GM12874 (cell line): ENCODE results near the gene SFXN5.

Source experiments
- TF ChIP-seq, protein P1 (sequence below): IDR thresholded peaks from 2 replicates; pipeline ENCODE4 v1.5.1; 2011; ENCODE audit warnings: low read depth, mild to moderate bottlenecking, control low read depth, low read length, moderate library complexity; ENCODE audit not compliant: insufficient read depth

The SFXN5 gene

GRCh38 chr2:72931280-72931910 lies 140.1 kb downstream of the SFXN5 start:
- TF ChIP-seq, protein P1, sequence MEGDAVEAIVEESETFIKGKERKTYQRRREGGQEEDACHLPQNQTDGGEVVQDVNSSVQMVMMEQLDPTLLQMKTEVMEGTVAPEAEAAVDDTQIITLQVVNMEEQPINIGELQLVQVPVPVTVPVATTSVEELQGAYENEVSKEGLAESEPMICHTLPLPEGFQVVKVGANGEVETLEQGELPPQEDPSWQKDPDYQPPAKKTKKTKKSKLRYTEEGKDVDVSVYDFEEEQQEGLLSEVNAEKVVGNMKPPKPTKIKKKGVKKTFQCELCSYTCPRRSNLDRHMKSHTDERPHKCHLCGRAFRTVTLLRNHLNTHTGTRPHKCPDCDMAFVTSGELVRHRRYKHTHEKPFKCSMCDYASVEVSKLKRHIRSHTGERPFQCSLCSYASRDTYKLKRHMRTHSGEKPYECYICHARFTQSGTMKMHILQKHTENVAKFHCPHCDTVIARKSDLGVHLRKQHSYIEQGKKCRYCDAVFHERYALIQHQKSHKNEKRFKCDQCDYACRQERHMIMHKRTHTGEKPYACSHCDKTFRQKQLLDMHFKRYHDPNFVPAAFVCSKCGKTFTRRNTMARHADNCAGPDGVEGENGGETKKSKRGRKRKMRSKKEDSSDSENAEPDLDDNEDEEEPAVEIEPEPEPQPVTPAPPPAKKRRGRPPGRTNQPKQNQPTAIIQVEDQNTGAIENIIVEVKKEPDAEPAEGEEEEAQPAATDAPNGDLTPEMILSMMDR: no peak

- TF ChIP-seq, protein P1: no peak
Observed at GRCh38 chr2:72929010-72929409, 142.5 kb downstream of the SFXN5 start.

DNA sequence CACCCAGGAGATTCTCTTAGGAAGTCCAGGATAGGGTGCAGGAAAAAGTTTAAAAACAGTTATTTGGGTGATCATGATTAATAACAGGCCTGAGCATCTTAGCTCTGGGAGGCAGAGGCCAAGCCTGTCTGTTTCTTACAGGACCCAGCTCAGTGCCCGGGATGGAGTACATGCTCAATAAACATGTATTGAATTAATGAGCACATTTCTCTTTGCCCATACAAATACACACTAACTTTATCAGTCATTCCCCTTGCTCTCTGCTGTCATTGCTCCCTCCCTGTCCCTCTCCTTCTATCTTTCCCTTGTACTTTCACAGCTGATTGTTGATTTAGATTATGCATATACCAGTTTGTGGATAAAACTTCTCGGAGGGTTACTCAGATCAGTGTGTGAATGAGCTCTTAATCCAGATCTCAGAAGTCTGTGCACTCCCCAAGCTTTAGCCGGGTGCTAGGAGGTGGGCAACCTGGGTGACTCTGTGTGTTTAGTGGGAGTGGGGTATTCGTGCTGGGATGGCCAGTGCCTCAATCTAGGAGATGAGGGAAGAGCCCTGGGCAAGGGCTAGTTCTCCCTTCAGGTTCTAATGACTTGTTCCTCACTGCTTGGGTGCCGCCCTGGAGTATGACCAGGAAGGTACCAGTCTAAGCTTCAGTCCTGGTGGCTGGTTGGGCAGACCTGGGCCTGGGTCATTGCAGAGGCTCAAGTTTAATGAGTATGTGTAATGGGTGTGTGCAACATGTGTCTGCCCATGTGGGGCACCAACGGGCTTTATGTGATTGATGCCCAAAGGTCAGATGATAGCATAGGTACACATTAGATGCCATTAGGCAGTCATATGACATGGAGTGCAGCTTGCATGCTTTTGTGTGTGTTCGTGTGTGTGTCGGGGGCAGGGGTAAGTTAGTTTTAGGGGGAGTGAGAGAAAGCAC lies 143.6 kb downstream of the SFXN5 start:
- TF ChIP-seq, protein P1: no peak

GRCh38 chr2:72926811-72927465 lies 144.6 kb downstream of the SFXN5 start:
- TF ChIP-seq, protein P1: no peak

DNA sequence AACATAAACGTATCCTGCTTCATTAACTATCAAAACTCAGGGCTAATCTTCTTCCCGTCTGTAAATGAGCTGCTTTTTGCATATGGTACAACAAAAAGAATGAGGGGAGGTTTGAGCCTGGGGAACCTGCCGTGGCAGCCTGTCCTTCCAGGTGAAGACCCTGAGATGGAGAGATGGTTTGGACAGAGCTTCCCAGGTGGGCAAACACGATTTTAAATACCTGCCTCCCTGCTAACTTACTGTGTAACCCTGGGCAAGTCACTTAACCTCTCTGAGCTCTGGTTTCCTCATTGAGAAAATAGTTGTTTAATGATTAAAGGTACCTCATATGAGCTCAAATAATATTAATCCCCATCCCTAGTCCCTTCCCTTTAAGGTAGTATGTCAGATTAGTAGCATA lies 145.1 kb downstream of the SFXN5 start:
- TF ChIP-seq, protein P1: no peak

GRCh38 chr2:72925328-72925943 lies 146.1 kb downstream of the SFXN5 start:
- TF ChIP-seq, protein P1: no peak
